ENCODE results near the gene FAM98B.

The FAM98B gene

DNA sequence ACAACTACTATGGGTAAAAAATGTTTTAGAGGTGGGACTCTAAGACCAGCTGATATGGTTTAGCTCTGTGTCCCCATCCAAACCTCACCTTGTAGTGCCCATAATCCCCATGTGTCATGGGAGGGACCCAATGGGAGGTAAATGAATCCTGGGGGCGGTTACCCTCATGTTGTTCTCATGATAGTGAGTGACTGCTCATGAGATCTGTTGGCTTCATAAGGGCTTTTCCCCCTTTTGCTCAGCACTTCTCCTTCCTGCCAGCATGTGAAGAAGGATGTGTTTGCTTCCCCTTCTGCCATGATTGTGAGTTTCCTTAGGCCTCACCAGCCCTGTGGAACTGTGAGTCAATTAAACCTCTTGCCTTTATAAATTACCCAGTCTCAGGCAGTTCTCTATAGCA is 45.7 kb downstream of the FAM98B start:
- Histone ChIP-seq H3K27ac (ENCODE audit: low read depth, low read length) (no peak overlapping the region), H3K4me3 (ENCODE audit: low read depth in 1 of 5, low read length in 5 of 5) (no peak overlapping the region), H3K9ac (ENCODE audit: low read length in 5 of 5) (no peak overlapping the region), H3K4me1 (ENCODE audit: control insufficient read depth in 5 of 5, insufficient read depth in 5 of 5, low read length in 5 of 5) (no peaks in the 10 kb centered on the region), H3K9me3 (ENCODE audit: control insufficient read depth in 5 of 5, low read length in 5 of 5) (no peaks in the 10 kb centered on the region), H3K36me3 (ENCODE audit: control insufficient read depth in 5 of 5, insufficient read depth in 5 of 5, low read length in 5 of 5) (peaks cover 0 to 3% (median 0%) of the 10 kb centered on the region in 5 donors), H3K27me3 (ENCODE audit: control insufficient read depth in 5 of 5, insufficient read depth in 4 of 5, low read length in 5 of 5) (no peaks in the 10 kb centered on the region)

DNA sequence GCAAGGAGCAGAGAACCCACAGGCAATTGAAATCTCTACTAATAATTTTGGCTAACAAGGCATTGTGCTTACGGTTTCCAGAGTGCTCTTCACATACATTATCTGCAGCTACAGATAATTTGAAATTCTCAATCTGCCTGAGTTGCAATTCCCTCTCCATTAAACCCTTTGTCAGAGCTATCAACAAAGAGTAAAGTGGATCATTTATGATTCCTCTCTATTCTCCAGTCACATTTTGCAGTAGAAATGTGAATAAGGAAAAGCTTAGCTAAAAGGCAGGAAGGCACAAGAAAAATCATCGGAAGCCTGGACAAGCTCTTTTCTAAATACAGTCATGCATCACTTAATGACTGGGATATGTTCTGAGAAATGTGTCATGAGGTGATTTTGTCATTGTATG is 49.6 kb downstream of the FAM98B start:
- H3K4me1 ChIP-seq (ENCODE audit: control insufficient read depth in 5 of 5, insufficient read depth in 5 of 5, low read length in 5 of 5) = no peaks in the 10 kb centered on the region

DNA sequence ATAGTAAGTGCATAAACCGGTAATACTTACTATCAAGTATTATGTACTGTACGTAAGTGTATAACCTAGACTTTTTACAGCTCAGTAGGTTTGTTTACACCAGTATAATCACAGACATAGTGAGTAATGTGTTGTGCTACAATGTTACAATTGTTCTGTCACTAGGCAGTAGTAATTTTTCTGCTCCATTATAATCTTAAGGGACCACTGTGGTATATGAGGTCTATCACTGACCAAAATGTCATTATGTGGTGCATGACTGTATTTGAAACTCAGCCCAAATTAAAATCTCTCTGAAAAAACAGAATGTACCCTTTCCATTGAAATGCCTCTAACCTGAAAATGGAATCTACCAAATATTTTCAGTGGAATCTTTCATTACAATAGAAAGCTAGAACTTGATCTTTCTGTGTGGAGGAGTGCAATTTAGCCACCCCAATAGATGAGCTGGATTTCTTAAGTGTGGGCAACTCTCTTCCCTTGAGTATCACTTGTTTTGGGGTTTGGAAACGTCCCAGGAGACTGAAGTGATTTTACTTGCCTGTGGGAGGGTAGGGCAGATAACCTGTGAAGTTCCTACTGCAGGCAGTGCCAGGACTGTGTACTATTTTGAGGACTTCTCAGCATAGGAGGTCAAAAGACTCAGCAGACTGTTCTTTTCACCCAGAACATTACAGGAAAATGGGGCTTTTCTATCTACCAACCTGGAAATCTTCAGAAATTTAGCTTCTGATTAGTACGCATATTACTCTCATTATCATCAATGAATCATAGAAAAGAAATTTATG is 50.9 kb downstream of the FAM98B start:
- no peaks in the 10 kb centered on the region for H3K4me1 ChIP-seq (ENCODE audit: control insufficient read depth in 5 of 5, insufficient read depth in 5 of 5, low read length in 5 of 5)
- H3K9ac ChIP-seq (ENCODE audit: low read length in 5 of 5) = no peak overlapping the region
- H3K27me3 ChIP-seq (ENCODE audit: control insufficient read depth in 5 of 5, insufficient read depth in 4 of 5, low read length in 5 of 5) = no peaks in the 10 kb centered on the region
- no peaks in the 10 kb centered on the region for H3K36me3 ChIP-seq (ENCODE audit: control insufficient read depth in 5 of 5, insufficient read depth in 5 of 5, low read length in 5 of 5)
- H3K27ac ChIP-seq (ENCODE audit: low read depth, low read length) = no peak overlapping the region
- H3K4me3 ChIP-seq (ENCODE audit: low read depth in 1 of 5, low read length in 5 of 5) = no peak overlapping the region
- no peaks in the 10 kb centered on the region for H3K9me3 ChIP-seq (ENCODE audit: control insufficient read depth in 5 of 5, low read length in 5 of 5)

More for the DNA sequence above, 49.6 kb downstream of the FAM98B start:
- H3K9ac ChIP-seq (ENCODE audit: low read length in 5 of 5) = no peak overlapping the region
- no peak overlapping the region for H3K27ac ChIP-seq (ENCODE audit: low read depth, low read length)
- no peaks in the 10 kb centered on the region for H3K9me3 ChIP-seq (ENCODE audit: control insufficient read depth in 5 of 5, low read length in 5 of 5)
- H3K4me3 ChIP-seq (ENCODE audit: low read depth in 1 of 5, low read length in 5 of 5) = no peak overlapping the region
- peaks cover 0 to 2% (median 0%) of the 10 kb centered on the region in 5 donors for H3K36me3 ChIP-seq (ENCODE audit: control insufficient read depth in 5 of 5, insufficient read depth in 5 of 5, low read length in 5 of 5)
- no peaks in the 10 kb centered on the region for H3K27me3 ChIP-seq (ENCODE audit: control insufficient read depth in 5 of 5, insufficient read depth in 4 of 5, low read length in 5 of 5)

DNA sequence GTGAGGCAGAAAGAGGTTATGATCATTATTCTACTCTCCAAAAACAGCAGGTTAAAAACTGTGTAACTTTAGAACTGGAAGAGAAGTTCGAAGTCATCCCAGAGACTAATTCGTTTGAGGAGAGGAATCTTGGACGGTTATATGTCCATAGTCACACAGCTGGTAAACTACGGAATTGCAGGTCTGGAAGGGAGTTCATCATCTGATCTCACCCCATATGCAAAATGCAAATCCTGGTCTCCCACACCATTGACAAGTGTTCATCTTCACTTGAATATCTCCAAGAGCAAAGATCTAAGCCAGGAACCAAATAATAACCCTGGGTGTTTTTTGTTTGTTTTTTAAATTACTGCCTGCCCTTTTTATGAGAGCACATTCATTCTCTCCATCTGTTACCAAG is 53.1 kb downstream of the FAM98B start:
- no peak overlapping the region for H3K4me3 ChIP-seq (ENCODE audit: low read depth in 1 of 5, low read length in 5 of 5)
- peaks cover 0 to 8% (median 0%) of the 10 kb centered on the region in 5 donors for H3K27me3 ChIP-seq (ENCODE audit: control insufficient read depth in 5 of 5, insufficient read depth in 4 of 5, low read length in 5 of 5)

DNA sequence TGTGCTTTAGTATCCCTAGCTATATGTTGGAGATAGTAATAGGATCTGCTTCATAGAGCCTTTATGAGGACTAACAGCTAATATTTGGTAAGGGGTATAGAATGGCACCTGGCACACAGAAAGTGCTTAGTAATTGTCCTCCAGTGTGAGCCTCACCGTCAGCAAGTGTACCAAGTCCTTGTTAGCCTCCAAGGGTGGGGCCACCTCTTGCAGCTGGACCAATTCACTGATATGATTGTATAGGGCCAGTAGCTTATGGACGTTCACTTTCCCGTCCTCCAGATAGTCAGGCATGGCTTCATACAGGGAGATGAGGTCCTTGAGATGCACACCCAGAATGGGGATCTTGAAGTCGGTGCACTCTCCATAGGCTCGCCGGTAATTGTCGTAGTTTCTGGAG is 53.6 kb downstream of the FAM98B start:
- Histone ChIP-seq H3K9ac (ENCODE audit: low read length in 5 of 5) (no peak overlapping the region), H3K4me1 (ENCODE audit: control insufficient read depth in 5 of 5, insufficient read depth in 5 of 5, low read length in 5 of 5) (no peaks in the 10 kb centered on the region), H3K9me3 (ENCODE audit: control insufficient read depth in 5 of 5, low read length in 5 of 5) (no peaks in the 10 kb centered on the region), H3K27ac (ENCODE audit: low read depth, low read length) (no peak overlapping the region), H3K36me3 (ENCODE audit: control insufficient read depth in 5 of 5, insufficient read depth in 5 of 5, low read length in 5 of 5) (no peaks in the 10 kb centered on the region), H3K4me3 (ENCODE audit: low read depth in 1 of 5, low read length in 5 of 5) (no peak overlapping the region), H3K27me3 (ENCODE audit: control insufficient read depth in 5 of 5, insufficient read depth in 4 of 5, low read length in 5 of 5) (peaks cover 0 to 13% (median 0%) of the 10 kb centered on the region in 5 donors)

More for the DNA sequence above, 53.1 kb downstream of the FAM98B start:
- Histone ChIP-seq H3K36me3 (ENCODE audit: control insufficient read depth in 5 of 5, insufficient read depth in 5 of 5, low read length in 5 of 5) (no peaks in the 10 kb centered on the region), H3K9ac (ENCODE audit: low read length in 5 of 5) (no peak overlapping the region), H3K9me3 (ENCODE audit: control insufficient read depth in 5 of 5, low read length in 5 of 5) (no peaks in the 10 kb centered on the region), H3K4me1 (ENCODE audit: control insufficient read depth in 5 of 5, insufficient read depth in 5 of 5, low read length in 5 of 5) (no peaks in the 10 kb centered on the region), H3K27ac (ENCODE audit: low read depth, low read length) (no peak overlapping the region)

DNA sequence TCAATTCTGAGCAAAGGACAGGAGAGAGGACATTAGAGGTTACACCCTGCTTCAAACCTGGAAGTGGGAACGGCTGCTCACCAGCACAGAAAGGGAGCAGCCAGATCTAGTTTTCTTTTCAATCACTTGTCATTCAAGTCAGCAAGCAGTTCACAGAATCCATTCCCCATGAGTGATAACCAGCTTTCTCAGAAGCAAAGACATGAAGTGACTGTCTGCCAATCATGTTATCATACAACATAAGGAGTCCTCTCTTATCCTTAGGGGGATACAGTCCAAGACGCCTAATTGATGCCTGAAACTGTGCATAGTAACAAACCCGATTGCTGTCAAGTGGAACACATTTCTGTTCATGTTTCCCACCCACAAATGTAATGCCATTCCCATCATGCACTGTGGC is 54.7 kb downstream of the FAM98B start:
- no peak overlapping the region for H3K27ac ChIP-seq (ENCODE audit: low read depth, low read length)

DNA sequence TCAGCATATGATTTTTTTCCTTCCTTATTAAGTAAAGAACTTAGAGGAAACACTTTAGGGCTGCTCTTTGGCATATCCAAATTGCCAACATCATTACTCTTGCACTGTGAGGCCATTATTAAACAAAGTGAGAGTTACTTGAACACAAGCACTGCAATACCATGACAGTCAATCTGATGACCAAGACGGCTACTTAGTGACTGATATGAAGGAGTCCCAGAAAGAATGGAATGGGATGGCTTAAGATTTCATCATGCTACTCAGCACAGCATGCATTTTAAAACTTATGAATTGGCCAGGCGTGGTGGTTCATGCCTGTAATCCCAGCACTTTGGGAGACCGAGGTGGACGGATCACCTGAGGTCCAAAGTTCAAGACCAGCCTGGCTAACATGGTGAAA is 55.2 kb downstream of the FAM98B start:
- Histone ChIP-seq H3K36me3 (ENCODE audit: control insufficient read depth in 5 of 5, insufficient read depth in 5 of 5, low read length in 5 of 5) (no peaks in the 10 kb centered on the region), H3K27ac (ENCODE audit: low read depth, low read length) (no peak overlapping the region), H3K9me3 (ENCODE audit: control insufficient read depth in 5 of 5, low read length in 5 of 5) (no peaks in the 10 kb centered on the region), H3K4me3 (ENCODE audit: low read depth in 1 of 5, low read length in 5 of 5) (no peak overlapping the region), H3K27me3 (ENCODE audit: control insufficient read depth in 5 of 5, insufficient read depth in 4 of 5, low read length in 5 of 5) (peaks cover 0 to 14% (median 0%) of the 10 kb centered on the region in 5 donors), H3K4me1 (ENCODE audit: control insufficient read depth in 5 of 5, insufficient read depth in 5 of 5, low read length in 5 of 5) (no peaks in the 10 kb centered on the region), H3K9ac (ENCODE audit: low read length in 5 of 5) (no peak overlapping the region)

More for the DNA sequence above, 54.7 kb downstream of the FAM98B start:
- Histone ChIP-seq H3K4me1 (ENCODE audit: control insufficient read depth in 5 of 5, insufficient read depth in 5 of 5, low read length in 5 of 5) (no peaks in the 10 kb centered on the region), H3K27me3 (ENCODE audit: control insufficient read depth in 5 of 5, insufficient read depth in 4 of 5, low read length in 5 of 5) (peaks cover 0 to 14% (median 0%) of the 10 kb centered on the region in 5 donors), H3K36me3 (ENCODE audit: control insufficient read depth in 5 of 5, insufficient read depth in 5 of 5, low read length in 5 of 5) (no peaks in the 10 kb centered on the region), H3K9ac (ENCODE audit: low read length in 5 of 5) (no peak overlapping the region), H3K9me3 (ENCODE audit: control insufficient read depth in 5 of 5, low read length in 5 of 5) (no peaks in the 10 kb centered on the region), H3K4me3 (ENCODE audit: low read depth in 1 of 5, low read length in 5 of 5) (no peak overlapping the region)

DNA sequence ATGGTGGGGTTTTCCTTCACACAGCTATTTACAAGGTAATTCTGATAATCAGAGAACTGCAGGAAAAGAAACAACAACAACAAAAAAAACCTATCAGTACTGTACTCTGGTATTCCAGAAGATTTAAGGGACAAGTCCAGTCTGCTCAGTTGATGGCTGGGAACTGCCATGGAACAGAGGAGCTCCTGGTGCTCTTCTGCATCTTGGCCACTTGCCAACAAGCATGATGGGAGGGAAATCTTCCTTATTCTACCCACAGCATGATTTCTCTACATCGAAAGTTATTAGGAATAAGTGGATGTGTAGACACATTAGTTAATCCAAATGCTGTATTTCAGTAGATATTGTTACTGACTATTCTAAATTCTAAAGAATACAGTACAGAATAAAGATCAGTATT is 59.0 kb downstream of the FAM98B start:
- Histone ChIP-seq H3K36me3 (ENCODE audit: control insufficient read depth in 5 of 5, insufficient read depth in 5 of 5, low read length in 5 of 5) (no peaks in the 10 kb centered on the region), H3K4me1 (ENCODE audit: control insufficient read depth in 5 of 5, insufficient read depth in 5 of 5, low read length in 5 of 5) (no peaks in the 10 kb centered on the region), H3K9ac (ENCODE audit: low read length in 5 of 5) (no peak overlapping the region), H3K27ac (ENCODE audit: low read depth, low read length) (no peak overlapping the region), H3K9me3 (ENCODE audit: control insufficient read depth in 5 of 5, low read length in 5 of 5) (no peaks in the 10 kb centered on the region), H3K27me3 (ENCODE audit: control insufficient read depth in 5 of 5, insufficient read depth in 4 of 5, low read length in 5 of 5) (peaks cover 0 to 20% (median 12%) of the 10 kb centered on the region in 5 donors), H3K4me3 (ENCODE audit: low read depth in 1 of 5, low read length in 5 of 5) (no peak overlapping the region)

DNA sequence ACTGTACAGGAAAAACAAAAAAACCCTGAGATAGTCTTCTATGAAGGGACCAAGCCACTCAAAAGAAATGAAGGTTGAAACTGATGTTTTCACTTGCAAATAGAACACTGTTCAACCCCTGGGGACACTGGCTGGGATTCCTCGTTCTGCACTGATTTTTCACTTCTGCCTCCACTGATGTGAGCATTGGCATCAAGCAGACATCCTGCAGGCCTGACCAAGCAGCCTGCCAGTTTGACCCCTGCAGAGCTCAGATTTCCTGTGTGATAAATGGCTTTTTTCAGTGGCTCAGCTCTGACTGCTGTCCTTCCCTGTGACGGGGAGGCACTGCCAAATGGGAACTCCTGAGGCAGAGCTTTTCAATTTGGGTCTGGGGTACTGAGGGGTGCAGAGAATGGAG is 60.7 kb downstream of the FAM98B start:
- no peaks in the 10 kb centered on the region for H3K4me1 ChIP-seq (ENCODE audit: control insufficient read depth in 5 of 5, insufficient read depth in 5 of 5, low read length in 5 of 5)
- no peak overlapping the region for H3K27ac ChIP-seq (ENCODE audit: low read depth, low read length)
- H3K9me3 ChIP-seq (ENCODE audit: control insufficient read depth in 5 of 5, low read length in 5 of 5) = no peaks in the 10 kb centered on the region
- H3K9ac ChIP-seq (ENCODE audit: low read length in 5 of 5) = no peak overlapping the region
- peaks cover 0 to 20% (median 12%) of the 10 kb centered on the region in 5 donors for H3K27me3 ChIP-seq (ENCODE audit: control insufficient read depth in 5 of 5, insufficient read depth in 4 of 5, low read length in 5 of 5)
- H3K36me3 ChIP-seq (ENCODE audit: control insufficient read depth in 5 of 5, insufficient read depth in 5 of 5, low read length in 5 of 5) = no peaks in the 10 kb centered on the region
- no peak overlapping the region for H3K4me3 ChIP-seq (ENCODE audit: low read depth in 1 of 5, low read length in 5 of 5)

DNA sequence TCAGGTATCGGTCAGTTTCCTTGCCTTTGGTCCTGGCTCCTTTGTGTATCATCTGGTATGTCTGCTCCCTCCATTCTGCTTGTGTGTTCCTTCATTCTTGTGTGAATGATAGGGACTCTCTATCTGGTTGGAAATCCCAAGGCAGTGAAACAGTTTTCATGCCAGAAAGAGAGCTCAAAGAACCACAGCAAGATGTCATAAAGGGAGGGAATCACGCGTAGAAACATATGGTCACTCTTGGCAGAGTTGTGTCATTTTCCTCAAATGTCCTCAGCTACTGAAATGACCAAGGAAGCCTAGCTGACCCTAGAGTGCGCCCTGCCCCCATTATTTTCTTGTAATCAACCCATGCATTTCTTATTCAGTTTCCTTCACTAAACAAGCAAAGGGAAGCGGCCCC is 62.7 kb downstream of the FAM98B start:
- H3K9me3 ChIP-seq (ENCODE audit: control insufficient read depth in 5 of 5, low read length in 5 of 5) = no peaks in the 10 kb centered on the region
- no peaks in the 10 kb centered on the region for H3K4me1 ChIP-seq (ENCODE audit: control insufficient read depth in 5 of 5, insufficient read depth in 5 of 5, low read length in 5 of 5)
- H3K4me3 ChIP-seq (ENCODE audit: low read depth in 1 of 5, low read length in 5 of 5) = no peak overlapping the region
- peaks cover 0 to 17% (median 12%) of the 10 kb centered on the region in 5 donors for H3K27me3 ChIP-seq (ENCODE audit: control insufficient read depth in 5 of 5, insufficient read depth in 4 of 5, low read length in 5 of 5)
- no peak overlapping the region for H3K27ac ChIP-seq (ENCODE audit: low read depth, low read length)
- no peaks in the 10 kb centered on the region for H3K36me3 ChIP-seq (ENCODE audit: control insufficient read depth in 5 of 5, insufficient read depth in 5 of 5, low read length in 5 of 5)
- H3K9ac ChIP-seq (ENCODE audit: low read length in 5 of 5) = no peak overlapping the region
